ENCODE results near the gene WDR5B.

DNA sequence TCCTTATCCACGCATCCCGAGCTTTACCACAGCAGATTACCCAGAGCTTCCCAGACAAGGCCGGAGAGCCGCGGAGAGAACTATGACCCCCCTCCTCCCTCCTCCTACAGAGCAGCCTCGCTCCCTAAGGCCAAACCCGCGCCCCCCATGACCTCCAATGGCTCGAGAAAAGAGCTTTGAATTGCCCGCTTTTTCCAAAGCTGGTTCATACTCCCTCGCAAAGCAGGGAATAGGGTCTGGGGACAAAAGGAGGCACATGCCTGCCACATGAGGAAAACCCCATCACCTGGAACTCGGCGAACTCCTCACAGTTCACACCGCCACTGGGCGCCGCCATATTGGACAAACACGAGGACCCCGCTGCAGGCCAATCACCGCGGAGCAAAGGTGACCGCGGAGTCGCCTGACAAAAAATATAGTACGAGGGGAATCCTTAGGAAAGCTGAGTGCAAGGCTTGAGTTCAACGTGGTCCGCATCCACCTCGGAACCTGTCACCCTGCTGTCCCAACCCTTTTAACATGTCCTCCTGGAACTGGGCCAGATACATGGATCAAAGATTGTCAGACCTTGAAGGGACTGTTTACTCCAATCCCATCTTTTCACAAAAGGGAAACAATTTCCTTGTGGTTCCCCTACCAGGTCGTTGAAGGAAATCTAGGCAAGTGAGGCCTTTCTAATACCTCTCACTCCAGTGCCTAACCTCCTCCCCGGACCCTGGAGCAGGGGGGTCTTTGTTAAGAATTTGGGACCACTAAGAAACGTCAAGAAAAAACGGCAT, 32.8 kb downstream of the WDR5B start, which contains the start of gene MIX23:
- TF ChIP-seq EZH2phosphoT487 (IDR thresholded peaks at IDR 0.05; ENCODE audit: insufficient read depth, low read depth) (no peak), EZH2 (IDR thresholded peaks at IDR 0.05; ENCODE audit: insufficient read depth, poor library complexity, severe bottlenecking) (no peak)
